HG03558 (cell line): ENCODE data around the gene ESF1.

Experiments used
- ATAC-seq: cut with Tn5 transposase; IDR thresholded peaks from one replicate; pipeline ENCODE4 v1.9.1; 2021; ENCODE audit warnings: moderate number of reproducible peaks; ENCODE audit not compliant: unreplicated experiment; ENCODE audit errors: extremely low read depth

The ESF1 gene

DNA sequence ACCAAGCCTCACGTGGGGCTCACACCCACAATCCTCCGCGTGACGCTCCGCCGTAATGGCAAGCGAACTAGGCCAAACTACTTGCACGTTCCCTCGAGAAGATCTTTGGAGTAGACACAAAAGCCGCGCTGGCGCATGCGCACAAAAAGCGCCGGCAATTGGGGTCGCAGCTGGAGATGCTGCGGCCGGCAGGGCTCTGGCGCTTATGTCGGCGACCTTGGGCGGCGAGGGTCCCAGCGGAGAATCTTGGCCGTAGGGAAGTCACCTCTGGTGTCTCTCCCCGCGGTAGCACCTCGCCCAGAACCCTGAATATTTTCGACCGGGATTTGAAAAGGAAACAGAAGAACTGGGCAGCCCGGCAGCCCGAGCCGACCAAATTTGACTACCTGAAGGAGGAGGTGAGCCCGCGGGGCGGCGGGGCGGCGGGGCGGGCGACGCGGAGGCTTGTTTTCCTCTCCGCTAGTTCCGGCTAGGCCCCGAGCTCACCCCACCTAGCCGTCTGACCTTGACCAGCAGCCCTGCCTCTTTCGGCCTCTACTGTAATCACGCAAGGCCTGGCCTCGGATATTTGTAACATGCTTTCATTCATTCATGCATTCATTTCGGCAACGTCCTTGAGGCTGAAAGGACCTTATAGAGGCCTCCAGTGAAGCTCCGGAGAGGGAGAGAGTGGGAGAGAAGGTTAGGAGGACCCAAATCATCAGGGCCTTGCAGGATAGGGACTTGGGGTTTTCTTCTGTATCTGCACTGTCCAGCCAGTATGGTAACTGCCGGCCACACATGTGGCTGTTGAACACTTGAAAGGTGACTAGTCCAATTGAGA is at the start of gene ESF1, which contains the start of gene NDUFAF5:
Gene ESF1 (minus strand): TSS at position 27 of the 823 bp plus-strand sequence. CDS start 1,779 bp downstream, outside the sequence.
Gene NDUFAF5 (plus strand): TSS at position 136 of the 823 bp plus-strand sequence. CDS start 41 bp downstream, at position 177.
- ATAC-seq = peak; percentile 92

DNA sequence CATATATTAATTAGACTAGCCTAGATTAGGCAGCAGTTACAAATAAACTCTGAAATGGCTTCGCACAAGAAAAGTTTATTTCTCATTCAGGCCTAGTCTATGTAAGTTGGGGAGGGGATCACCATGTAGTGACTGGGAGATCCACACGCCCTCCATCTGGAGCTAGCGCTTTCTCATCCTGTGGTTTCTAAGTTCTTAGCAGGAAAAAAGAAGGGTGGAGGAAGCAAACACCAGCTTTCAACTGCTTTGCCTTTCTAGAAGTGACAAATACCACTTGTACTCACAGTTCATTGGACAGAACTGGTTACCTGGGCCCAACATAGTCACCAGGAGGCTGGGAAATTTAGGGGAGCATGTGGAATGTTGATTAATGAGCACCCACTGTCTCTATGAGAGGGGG is 46.8 kb upstream of the ESF1 start:
- ATAC-seq = no peak

DNA sequence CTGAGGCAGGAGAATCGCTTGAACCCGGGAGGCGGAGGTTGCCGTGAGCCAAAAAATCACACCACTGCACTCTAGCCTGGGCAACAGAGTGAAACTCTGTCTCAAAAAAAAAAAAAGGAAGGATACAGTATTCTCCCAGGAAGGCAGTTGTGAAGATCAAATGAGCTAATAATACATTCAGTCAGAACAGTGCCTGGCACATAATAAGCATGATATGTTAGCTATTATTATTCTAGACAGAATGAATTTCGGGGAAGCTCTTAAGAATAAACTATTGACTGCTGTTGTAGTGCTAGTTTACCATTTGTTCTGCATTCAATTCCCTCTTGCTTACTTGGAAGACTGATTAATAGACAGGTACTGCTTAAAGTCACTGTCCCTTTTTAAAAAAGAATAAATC is 40.7 kb upstream of the ESF1 start:
- no peak for ATAC-seq

GRCh38 chr20:13824459-13824858 is 39.7 kb upstream of the ESF1 start:
- no peak for ATAC-seq

DNA sequence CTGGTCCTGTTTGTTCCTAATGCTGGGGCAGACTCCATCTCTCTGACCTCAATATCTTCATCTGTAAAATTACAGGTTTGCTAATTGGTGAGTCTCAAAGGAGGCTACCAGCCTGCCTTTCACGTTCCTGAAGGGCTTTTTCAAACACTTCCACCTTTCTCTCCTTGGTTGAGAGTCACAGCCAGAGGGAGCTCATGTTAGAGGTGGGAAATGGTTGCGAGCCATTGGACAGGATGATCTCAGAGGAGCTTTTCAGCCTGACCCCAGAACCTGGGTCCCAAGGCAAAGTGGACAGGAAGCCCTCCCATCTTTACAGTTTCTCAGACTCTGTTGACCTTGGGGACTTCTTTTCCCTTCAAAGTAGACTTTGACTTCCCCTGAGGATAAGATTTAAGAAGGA is 37.7 kb upstream of the ESF1 start:
- no peak for ATAC-seq

GRCh38 chr20:13821876-13822275 is 37.2 kb upstream of the ESF1 start:
- no peak for ATAC-seq

GRCh38 chr20:13819885-13820645 is 35.3 kb upstream of the ESF1 start:
- peak; percentile 77 for ATAC-seq

DNA sequence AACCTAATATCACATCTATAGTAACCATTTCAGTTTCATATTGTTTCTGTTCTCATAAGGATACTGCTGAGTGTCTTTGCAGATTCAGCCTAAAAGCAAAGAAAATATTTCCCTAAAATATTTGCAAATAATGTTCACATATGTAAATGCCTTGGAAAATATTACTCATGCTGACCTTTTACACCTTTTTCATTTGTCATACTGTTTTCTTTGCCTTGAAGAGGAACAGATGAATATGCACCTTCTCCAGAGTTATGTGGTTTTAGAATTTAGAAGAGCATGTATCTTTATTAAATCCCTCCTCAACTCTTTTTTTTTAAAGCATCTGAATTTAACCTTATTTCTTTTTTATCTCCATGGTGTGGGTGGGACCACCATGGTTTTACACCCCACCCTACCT is 32.6 kb upstream of the ESF1 start:
- ATAC-seq = no peak

GRCh38 chr20:13816757-13817156 is 32.0 kb upstream of the ESF1 start:
- ATAC-seq = no peak

DNA sequence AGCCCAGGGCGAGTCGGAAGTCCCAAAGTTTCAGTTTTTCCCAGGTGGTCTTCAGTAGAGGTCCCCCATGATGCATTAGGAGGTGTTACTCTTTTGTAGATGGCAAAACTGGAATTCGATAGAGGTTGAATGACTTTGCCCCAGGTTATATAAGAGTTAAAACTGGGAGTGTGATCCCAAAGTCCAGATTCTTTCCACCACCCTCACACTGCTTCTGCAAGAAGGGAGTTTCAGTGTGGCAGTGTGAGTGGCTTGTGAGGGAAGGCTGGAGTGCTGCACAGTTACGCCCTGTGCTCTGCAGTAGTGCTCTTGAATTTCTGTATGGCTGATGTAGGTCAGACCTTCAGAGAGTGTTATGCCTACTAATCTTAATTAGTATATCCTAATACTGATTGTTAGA is 30.0 kb upstream of the ESF1 start:
- ATAC-seq = no peak

GRCh38 chr20:13813910-13814309 is 29.2 kb upstream of the ESF1 start:
- no peak for ATAC-seq

GRCh38 chr20:13810446-13810845 is 25.7 kb upstream of the ESF1 start:
- ATAC-seq = no peak

- no peak for ATAC-seq
Observed at GRCh38 chr20:13809855-13810254, 25.1 kb upstream of the ESF1 start.

DNA sequence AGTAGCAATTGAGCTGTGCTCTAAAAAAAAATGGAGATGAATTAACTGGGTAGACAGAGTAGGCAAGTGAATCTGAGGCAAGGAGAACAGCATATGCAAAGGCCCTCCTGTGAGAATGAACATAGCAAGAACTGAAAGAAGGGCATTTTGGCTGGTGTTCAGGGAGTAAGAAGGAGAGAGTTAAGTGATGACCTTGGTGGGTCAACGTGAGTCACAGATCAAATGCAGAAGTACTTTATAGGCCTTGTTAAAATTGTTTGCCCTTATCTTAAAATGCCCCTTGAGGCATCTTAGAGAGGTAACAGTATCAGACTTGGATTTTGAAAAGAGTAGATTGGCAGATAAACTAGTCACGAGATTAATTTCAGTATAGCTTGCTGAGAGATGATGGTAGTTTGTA is 24.7 kb upstream of the ESF1 start:
- no peak for ATAC-seq

GRCh38 chr20:13800728-13801134 is 16.0 kb upstream of the ESF1 start:
- ATAC-seq = no peak

- ATAC-seq = no peak
Observed at GRCh38 chr20:13799974-13800373, 15.3 kb upstream of the ESF1 start.

GRCh38 chr20:13799040-13799439 is 14.3 kb upstream of the ESF1 start:
- no peak for ATAC-seq

DNA sequence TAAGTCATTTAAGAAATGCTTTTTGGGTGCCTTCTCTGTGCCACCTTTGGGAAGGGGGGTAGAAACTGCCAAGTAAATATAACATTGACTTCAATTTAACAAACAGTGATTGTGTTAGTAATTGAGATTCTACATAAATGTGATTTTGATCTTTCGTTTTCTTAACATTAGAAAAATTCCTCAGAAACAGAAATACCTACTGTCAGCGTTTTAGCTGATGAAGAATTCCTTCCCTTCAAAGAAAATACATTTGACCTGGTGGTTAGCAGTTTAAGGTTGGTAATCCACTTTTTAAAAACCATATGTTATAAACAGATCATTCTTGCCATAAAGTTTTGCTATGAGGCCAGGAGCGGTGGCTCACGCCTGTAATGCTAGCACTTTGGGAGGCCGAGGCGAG is 9.9 kb upstream of the ESF1 start:
- no peak for ATAC-seq

DNA sequence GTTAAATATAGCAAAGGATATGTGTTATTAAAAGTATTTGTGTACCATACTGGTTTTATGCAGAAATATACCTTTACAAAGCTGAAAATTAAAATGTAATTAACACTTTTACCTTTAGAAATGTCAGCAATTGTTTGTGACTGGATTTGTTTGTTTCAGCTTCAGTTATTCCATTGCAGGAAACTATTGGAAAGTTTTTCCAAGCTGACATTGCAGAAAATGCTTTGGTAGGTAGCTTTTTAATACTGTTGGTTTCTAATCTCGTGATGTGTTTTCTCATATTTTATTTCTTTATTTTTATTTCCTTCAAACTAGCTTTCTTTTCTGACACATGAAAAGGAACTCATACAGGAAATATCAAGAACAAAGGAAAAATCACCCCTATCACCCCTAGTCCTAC is 8.3 kb upstream of the ESF1 start:
- ATAC-seq = no peak

GRCh38 chr20:13791540-13792459 is 7.1 kb upstream of the ESF1 start:
- ATAC-seq = no peak
